IPS-15b (cell line): ENCODE results near the gene AIFM2.
A peak's percentile ranks its signal among the peaks of the same experiment; 100 is the strongest.
"Not testable (repeated sequence)": the region's sequence is repeated elsewhere in the genome, so short reads cannot be mapped to it uniquely, and the experiment has no call there.

Experiments
- H3K27me3 ChIP-seq: one replicate; pipeline ENCODE4 v1.6.1; 2013; ENCODE audit warnings: low read length; ENCODE audit not compliant: control insufficient read depth, insufficient read depth
- H3K36me3 ChIP-seq: one replicate; pipeline ENCODE4 v1.6.1; 2013; ENCODE audit warnings: low read length; ENCODE audit not compliant: control insufficient read depth, insufficient read depth
- H3K4me1 ChIP-seq: one replicate; pipeline ENCODE4 v1.6.1; 2013; ENCODE audit warnings: mild to moderate bottlenecking, low read length; ENCODE audit not compliant: control insufficient read depth, insufficient read depth
- H3K4me3 ChIP-seq: one replicate; pipeline ENCODE4 v1.5.1; 2013; ENCODE audit warnings: low read depth, low read length
- H3K9ac ChIP-seq: one replicate; pipeline ENCODE4 v1.6.1; 2013; ENCODE audit warnings: low read depth, mild to moderate bottlenecking, low read length
- H3K9me3 ChIP-seq: one replicate; pipeline ENCODE4 v1.6.1; 2013; ENCODE audit warnings: mild to moderate bottlenecking, low read length; ENCODE audit not compliant: control insufficient read depth, insufficient read depth

The AIFM2 gene

GRCh38 chr10:70163448-70163847 is 30.8 kb upstream of the AIFM2 start:
- no peaks in the 10 kb centered on the region for H3K36me3 ChIP-seq

DNA sequence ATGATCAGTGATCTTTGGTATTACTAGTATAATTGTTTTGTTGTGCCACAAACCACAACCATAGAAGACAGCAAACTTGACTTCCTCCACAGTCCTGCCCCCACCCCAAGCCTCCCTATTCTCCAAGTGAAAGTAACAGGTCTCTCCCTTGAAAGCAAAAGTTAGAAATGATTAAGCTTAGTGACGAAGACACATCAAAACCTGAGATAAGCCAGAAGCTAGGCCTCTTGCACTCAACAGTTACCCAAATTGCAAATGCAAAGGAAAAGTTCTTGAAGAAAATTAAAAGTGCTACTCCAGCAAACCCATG is 30.2 kb upstream of the AIFM2 start:
- Histone ChIP-seq H3K27me3 (no peaks in the 10 kb centered on the region), H3K4me1 (peaks cover 9% of the 10 kb centered on the region), H3K9me3 (no peaks in the 10 kb centered on the region), H3K36me3 (peaks cover 4% of the 10 kb centered on the region), H3K9ac (no peak overlapping the region), H3K4me3 (no peak overlapping the region)

More at GRCh38 chr10:70163448-70163847, 30.8 kb upstream of the AIFM2 start:
- Histone ChIP-seq H3K27me3 (no peaks in the 10 kb centered on the region), H3K4me3 (no peak overlapping the region), H3K9ac (no peak overlapping the region), H3K9me3 (no peaks in the 10 kb centered on the region), H3K4me1 (peaks cover 9% of the 10 kb centered on the region)

DNA sequence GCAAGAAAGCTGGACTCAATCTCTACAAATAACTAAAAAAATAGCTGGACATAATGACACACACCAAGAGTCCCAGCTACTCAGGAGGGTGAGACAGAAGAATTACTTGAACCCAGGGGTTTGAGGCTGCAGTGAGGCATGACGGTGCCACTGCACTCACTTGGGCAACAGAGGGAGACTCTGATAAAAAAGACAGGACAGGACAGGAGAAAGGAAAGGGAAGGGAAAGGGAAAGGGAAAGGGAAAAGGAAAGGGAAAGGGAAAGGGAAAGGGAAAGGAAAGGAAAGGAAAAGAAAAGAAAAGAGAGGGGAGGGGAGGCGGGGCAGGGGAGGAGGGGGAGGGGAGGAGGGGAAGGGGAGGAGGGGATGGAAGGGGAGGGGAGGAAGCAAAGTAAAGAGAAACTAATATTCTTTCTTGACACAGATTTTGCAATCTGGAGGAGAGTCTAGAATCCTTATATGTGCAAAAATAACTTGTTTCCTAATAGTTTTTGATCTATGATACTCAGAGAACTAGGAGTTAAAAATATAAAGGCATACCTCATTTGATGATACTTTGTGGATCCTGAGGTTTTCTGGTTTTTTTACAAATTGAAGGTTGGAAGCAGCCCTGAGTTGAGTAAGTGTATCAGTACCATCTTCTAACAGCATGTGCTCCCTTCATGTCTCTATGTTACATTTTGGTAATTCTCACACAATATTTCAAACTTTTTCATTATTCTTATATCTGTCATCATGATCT is 29.7 kb upstream of the AIFM2 start:
- H3K36me3 ChIP-seq, result peaks cover 4% of the 10 kb centered on the region
- no peaks in the 10 kb centered on the region for H3K9me3 ChIP-seq
- peaks cover 9% of the 10 kb centered on the region for H3K4me1 ChIP-seq
- no peak overlapping the region for H3K4me3 ChIP-seq
- H3K9ac ChIP-seq, result no peak overlapping the region
- H3K27me3 ChIP-seq, result no peaks in the 10 kb centered on the region

- H3K9me3 ChIP-seq, result no peaks in the 10 kb centered on the region
- H3K4me1 ChIP-seq, result peaks cover 9% of the 10 kb centered on the region
- H3K4me3 ChIP-seq, result no peak overlapping the region
- H3K36me3 ChIP-seq, result peaks cover 9% of the 10 kb centered on the region
- no peak overlapping the region for H3K9ac ChIP-seq
- no peaks in the 10 kb centered on the region for H3K27me3 ChIP-seq
Measured at GRCh38 chr10:70160798-70161197, 28.2 kb upstream of the AIFM2 start.

DNA sequence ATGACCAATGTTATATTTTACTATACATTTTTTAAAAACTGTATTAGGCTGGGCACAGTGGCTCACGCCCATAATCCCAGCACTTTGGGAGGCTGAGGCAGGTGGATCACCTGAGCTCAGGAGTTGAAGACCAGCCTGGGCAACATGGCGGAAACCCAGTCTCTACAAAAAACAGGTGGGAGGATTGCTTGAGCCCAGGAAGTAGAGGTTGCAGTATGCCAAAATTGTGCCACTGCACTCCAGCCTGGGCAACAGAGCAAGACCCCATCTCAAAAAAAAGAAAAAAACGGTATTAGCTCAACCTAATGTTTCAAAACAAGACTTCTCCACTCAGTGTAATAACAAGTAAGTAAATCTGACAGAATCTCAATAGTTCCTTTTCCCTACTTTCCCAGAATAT is 26.7 kb upstream of the AIFM2 start:
- not testable (repeated sequence) for H3K9me3 ChIP-seq, H3K4me3 ChIP-seq, H3K36me3 ChIP-seq, H3K27me3 ChIP-seq, H3K4me1 ChIP-seq, H3K9ac ChIP-seq

- no peaks in the 10 kb centered on the region for H3K9me3 ChIP-seq
- no peak overlapping the region for H3K4me3 ChIP-seq
- H3K9ac ChIP-seq, result no peak overlapping the region
- peaks cover 9% of the 10 kb centered on the region for H3K4me1 ChIP-seq
- H3K36me3 ChIP-seq, result peaks cover 9% of the 10 kb centered on the region
- no peaks in the 10 kb centered on the region for H3K27me3 ChIP-seq
Measured at GRCh38 chr10:70158113-70158512, 25.5 kb upstream of the AIFM2 start.

GRCh38 chr10:70155255-70155838 is 22.7 kb upstream of the AIFM2 start:
- Histone ChIP-seq H3K36me3 (peaks cover 13% of the 10 kb centered on the region), H3K9ac (no peak overlapping the region), H3K4me3 (no peak overlapping the region), H3K4me1 (no peaks in the 10 kb centered on the region), H3K9me3 (no peaks in the 10 kb centered on the region), H3K27me3 (no peaks in the 10 kb centered on the region)

DNA sequence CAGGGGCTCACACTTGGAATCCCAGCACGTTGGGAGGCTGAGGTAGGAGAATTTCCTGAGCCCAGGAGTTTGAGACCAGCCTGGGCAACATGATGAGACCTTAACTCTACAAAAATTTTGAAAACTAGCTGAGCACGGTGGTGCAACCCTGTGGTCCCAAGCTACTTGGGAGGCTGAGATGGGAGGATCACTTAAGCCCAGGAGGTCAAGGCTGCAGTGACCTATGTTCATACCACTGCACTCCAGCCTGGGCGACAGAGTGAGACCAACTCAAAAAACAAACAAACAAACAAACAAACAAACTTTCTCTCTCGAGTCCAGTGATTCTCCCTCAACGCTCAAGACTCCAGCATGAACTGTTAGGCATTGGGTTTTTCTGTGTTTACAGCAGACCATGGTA is 15.9 kb upstream of the AIFM2 start:
- Histone ChIP-seq H3K9ac (no peak overlapping the region), H3K36me3 (peaks cover 4% of the 10 kb centered on the region), H3K9me3 (no peaks in the 10 kb centered on the region), H3K27me3 (peaks cover 5% of the 10 kb centered on the region), H3K4me1 (peaks cover 4% of the 10 kb centered on the region), H3K4me3 (no peak overlapping the region)

GRCh38 chr10:70147259-70147625 is 14.6 kb upstream of the AIFM2 start:
- Histone ChIP-seq H3K27me3 (peaks cover 5% of the 10 kb centered on the region), H3K36me3 (peaks cover 4% of the 10 kb centered on the region), H3K4me3 (peak overlapping the region; percentile 64), H3K9me3 (no peaks in the 10 kb centered on the region), H3K9ac (no peak overlapping the region), H3K4me1 (peaks cover 4% of the 10 kb centered on the region)

GRCh38 chr10:70146489-70147258 is 14.0 kb upstream of the AIFM2 start, which contains the start of gene TYSND1:
Gene TYSND1, minus strand, starts transcription at chr10:70146700. Its CDS starts 114 bp downstream, at chr10:70146586.
- no peaks in the 10 kb centered on the region for H3K9me3 ChIP-seq
- peak within 1 kb of the TSS; percentile 76 for H3K9ac ChIP-seq
- peaks cover 5% of the 10 kb centered on the region for H3K27me3 ChIP-seq
- peak within 1 kb of the TSS; percentile 70 for H3K4me3 ChIP-seq
- H3K4me1 ChIP-seq, result peaks cover 4% of the 10 kb centered on the region
- peaks cover 4% of the 10 kb centered on the region for H3K36me3 ChIP-seq

DNA sequence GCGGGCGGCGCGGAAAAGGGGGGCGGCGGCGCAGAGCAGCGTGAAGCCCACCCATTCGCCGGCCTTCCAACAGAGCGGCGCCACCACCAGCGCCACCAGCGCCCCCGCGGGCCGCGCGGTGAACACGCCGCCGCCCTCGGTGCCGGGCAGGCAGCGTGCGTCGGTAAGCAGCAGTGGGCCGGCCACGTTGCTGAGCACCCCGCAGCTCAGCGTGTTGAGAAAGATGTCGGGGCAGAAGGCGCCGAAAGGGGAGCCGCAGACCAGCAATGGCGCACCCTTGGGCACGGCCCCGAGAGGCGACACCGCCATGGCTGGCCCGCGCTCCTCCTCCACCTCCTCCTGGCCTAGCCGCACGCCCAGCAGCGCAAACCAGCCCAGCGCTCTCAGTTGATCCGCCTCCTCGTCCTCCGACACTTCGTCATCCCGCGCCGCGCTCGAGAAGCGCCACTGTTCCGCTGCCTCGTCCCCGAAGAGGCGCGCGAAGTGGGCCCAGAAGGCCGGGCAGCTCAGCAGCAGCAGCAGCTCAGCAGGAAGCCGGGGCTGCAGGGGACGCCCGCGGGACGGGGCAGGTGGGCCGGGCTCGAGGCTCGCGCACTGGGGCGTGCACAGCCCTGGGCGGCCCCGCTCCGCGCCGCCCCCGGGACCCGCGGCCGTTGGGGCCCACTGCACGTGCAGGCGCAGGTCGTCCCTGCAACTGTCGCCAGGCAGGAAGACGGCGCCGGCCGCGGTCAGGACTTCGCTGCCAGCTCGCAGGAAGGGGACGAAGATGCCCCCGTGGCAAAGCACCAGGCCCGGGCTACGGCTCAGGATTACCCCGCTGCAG is 13.3 kb upstream of the AIFM2 start:
- H3K9ac ChIP-seq, result peak overlapping the region; percentile 76
- peaks cover 4% of the 10 kb centered on the region for H3K4me1 ChIP-seq
- peaks cover 5% of the 10 kb centered on the region for H3K27me3 ChIP-seq
- peak overlapping the region; percentile 70 for H3K4me3 ChIP-seq
- H3K36me3 ChIP-seq, result peaks cover 4% of the 10 kb centered on the region
- H3K9me3 ChIP-seq, result no peaks in the 10 kb centered on the region
